GM06990 (cell line): ENCODE data around the gene GABRG3.

Experiments
- DNase-seq: peaks from one replicate; pipeline ENCODE4 v3.0.0-alpha.2; 2011; ENCODE audit not compliant: insufficient read length; ENCODE audit errors: extremely low read depth
- H3K27me3 ChIP-seq: replicated peaks from 2 replicates; pipeline ENCODE4 v1.6.0; 2011; ENCODE audit warnings: low read length; ENCODE audit not compliant: control insufficient read depth, insufficient read depth
- H3K36me3 ChIP-seq: 2 replicates; pipeline ENCODE4 v1.5.1; 2011; ENCODE audit warnings: low read length; ENCODE audit not compliant: control insufficient read depth, insufficient read depth
- H3K4me3 ChIP-seq: replicated peaks from 2 replicates; pipeline ENCODE4 v1.5.1; 2011; ENCODE audit warnings: low read depth, mild to moderate bottlenecking, control low read depth, low read length
- CTCF ChIP-seq: IDR thresholded peaks from 2 replicates; pipeline ENCODE4 v1.5.1; 2011; ENCODE audit warnings: low read length, control low read depth, mild to moderate bottlenecking, inconsistent platforms; ENCODE audit not compliant: insufficient read depth, poor library complexity, severe bottlenecking

The GABRG3 gene

GRCh38 chr15:27532358-27532757 lies 561.4 kb downstream of the GABRG3 start:
- TF ChIP-seq CTCF = no peak
- no peaks in the 10 kb centered on the region for H3K36me3 ChIP-seq
- no peak overlapping the region for H3K4me3 ChIP-seq
- H3K27me3 ChIP-seq = no peaks in the 10 kb centered on the region
- DNase-seq = no peak

DNA sequence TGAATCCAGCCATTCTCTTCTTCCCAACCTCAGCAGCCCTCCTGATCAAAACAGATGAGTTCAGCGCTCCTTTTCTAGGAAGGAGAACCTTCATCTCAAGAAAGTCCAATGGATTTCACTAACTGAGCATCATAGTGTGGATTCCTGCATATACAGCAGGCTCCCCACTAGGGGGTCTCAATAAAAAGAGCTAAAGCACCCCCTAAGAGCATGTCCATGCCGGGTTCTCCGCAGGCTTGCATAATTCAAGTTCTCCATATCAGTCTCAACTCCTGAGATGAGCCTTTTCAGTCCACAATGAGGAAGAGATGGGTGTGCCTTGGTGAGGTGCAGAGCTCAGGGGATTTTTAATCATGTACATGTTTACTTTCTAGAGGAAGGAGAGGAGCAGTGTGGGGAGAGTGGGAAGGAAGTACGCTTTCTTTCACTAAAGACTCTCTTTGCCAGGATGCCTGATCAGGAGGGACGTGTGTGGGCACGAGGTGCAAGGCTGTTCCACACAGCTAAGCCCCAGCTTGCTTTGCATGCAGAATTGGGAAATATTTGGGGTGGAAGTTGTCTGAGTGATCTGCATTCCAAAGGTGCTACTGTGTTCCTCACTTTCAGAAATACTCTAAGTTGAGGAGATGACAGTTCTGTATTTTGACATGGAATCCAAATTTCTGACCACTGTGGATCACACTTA lies 564.6 kb downstream of the GABRG3 start:
- TF ChIP-seq CTCF = no peak
- no peaks in the 10 kb centered on the region for H3K27me3 ChIP-seq
- H3K4me3 ChIP-seq = no peak overlapping the region
- no peak for DNase-seq
- no peaks in the 10 kb centered on the region for H3K36me3 ChIP-seq

- no peak for TF ChIP-seq CTCF
- DNase-seq = no peak
These were observed 567.3 kb downstream of the GABRG3 start for GRCh38 chr15:27538325-27538724.

GRCh38 chr15:27541581-27541980 lies 570.6 kb downstream of the GABRG3 start:
- no peak for TF ChIP-seq CTCF
- no peaks in the 10 kb centered on the region for H3K27me3 ChIP-seq
- DNase-seq = no peak
- H3K36me3 ChIP-seq = no peaks in the 10 kb centered on the region
- H3K4me3 ChIP-seq = no peak overlapping the region

More at GRCh38 chr15:27538325-27538724, 567.3 kb downstream of the GABRG3 start:
- Histone ChIP-seq H3K4me3 (no peak overlapping the region), H3K27me3 (no peaks in the 10 kb centered on the region), H3K36me3 (no peaks in the 10 kb centered on the region)

DNA sequence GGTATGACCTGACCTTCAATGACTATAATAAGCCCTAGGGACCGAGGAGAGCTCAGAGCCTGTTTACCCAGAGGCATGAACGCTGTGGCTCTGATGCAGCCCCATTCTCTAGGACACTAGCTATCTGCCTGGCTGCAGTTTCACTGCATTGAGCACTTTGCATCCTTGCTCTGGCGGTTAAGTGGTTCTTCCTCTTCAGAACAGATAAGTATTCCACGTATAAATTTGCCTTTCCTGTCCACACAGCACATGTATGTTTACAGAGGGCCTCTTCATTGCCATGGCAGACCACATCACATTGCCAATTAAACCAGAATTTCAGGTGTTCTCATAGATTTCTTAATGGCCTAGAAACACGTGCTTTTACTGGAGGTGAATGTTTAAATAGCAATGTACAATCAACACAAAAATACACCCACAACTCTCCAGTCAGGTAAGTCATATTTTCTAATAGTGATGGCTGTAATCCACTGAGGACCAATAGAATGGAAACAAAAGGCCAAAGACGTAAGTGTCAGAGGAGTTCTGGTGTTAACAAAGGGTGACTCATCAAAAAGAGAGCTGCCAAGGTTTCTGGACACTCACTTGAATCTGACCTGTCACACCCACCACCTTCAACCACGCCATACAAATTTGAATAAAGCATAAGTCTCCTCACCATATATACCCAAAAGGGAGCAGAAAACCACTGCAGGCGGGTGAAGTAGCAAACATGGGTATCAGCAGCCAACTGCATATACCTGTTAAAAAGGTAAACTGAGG lies 574.7 kb downstream of the GABRG3 start:
- no peak for TF ChIP-seq CTCF
- Histone ChIP-seq H3K4me3 (no peak overlapping the region), H3K36me3 (no peaks in the 10 kb centered on the region), H3K27me3 (no peaks in the 10 kb centered on the region)
- no peak for DNase-seq
